Esophagus muscularis mucosa (tissue), 4 donors: Measurements from ENCODE around the gene CD40.

Source experiments
- CTCF ChIP-seq, 3 experiments: fragments of 200-600 bp in 2 of 3; fragments of 450-650 bp in 1 of 3; sonication (generic) in 2 of 3; IDR thresholded peaks; one replicate each; pipeline ENCODE4 v1.5.1; 2017 to 2019; ENCODE audit warnings: antibody characterized with exemption in 3 of 3, mild to moderate bottlenecking in 2 of 3, moderate library complexity in 1 of 3
- EP300 ChIP-seq: sonication (generic); formaldehyde crosslinking; IDR thresholded peaks from one replicate; pipeline ENCODE4 v1.6.1; 2017; ENCODE audit warnings: antibody characterized with exemption
- POLR2A ChIP-seq: fragments of 450-650 bp; IDR thresholded peaks from one replicate; pipeline ENCODE4 v1.6.1; 2017; ENCODE audit warnings: antibody characterized with exemption, moderate library complexity, mild to moderate bottlenecking, low read depth
- POLR2AphosphoS5 ChIP-seq, 2 donors: sonication (generic); formaldehyde crosslinking; IDR thresholded peaks; one replicate each; pipeline ENCODE4 v1.6.1; 2017; ENCODE audit warnings: antibody characterized with exemption in 2 of 2

DNA sequence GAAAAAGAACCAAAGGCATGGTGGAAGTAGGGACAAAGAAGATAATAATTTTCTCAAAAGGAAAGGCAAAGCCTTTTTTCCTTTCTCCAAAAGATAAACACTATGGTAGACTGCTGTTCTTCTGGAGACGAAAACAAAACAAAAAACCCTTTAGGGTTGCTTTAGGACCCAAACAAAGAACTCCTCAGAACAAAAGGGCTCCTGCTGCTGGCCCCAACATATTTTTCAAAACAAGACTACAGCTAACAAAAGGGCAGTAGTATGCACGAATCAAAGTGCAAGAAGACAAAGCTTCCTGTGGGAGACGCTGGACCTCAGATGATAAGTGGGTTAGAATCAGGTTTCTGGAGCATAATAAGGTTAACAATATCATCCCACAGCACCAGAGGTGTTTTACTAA lies 44.1 kb upstream of the CD40 start:
- TF ChIP-seq CTCF (IDR thresholded peaks at IDR 0.05) (no peak), EP300 (no peak), POLR2A (no peak), POLR2AphosphoS5 (IDR thresholded peaks at IDR 0.05) (no peak)
